ENCODE data around the gene LRRC75A.

Gene LRRC75A

DNA sequence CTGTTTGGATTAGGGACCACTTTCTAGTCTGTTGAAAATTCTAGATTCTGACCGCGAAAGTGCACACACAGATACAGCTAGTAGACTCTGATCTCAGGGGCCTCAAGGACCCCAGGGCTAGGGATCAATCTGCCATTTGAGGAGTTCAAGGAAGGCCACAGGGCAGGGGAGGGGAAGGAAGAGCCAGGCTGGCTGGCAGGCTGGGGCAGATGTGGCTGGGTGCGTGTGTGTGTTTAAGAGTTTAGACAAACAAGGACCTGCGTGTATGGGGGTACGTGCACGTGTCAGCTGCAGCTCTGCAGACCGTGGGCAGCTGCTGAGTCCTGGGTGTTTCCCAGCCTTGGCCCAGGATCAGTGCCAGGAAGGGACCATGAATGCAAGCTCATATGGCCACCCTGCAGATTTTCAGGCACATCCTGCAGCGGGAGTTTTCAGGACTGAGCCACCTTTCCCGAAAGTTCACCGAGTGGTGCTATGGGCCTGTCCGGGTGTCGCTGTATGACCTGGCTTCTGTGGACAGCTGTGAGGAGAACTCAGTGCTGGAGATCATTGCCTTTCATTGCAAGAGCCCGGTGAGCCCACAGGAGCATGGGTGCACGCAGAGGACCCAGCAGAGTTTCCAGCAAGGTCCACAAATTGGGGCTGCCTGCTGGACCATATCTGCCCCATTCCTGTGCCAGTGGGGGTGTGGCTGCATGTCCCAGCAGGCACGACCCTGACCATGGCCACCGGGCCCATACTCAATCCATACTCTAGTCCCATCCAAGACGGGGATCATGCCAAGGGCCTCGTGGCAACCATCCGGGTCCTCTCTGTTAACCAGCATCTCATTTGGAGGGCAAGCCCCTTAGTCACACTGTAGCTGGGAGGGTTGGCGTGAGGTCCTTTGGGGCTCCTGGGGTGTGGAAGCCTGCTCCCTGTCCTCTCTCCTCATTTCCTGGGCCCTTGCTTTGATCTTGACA lies 66.0 kb downstream of the LRRC75A start:
- no peaks in the 10 kb centered on the region for H3K9me3 ChIP-seq (ENCODE audit: insufficient read depth, low read length, severe bottlenecking)
- H4K20me1 ChIP-seq (ENCODE audit: insufficient read depth, low read length): peaks cover 2% of the 10 kb centered on the region; the same call in 1 of the 2 replicates
- H3K4me1 ChIP-seq (ENCODE audit: insufficient read depth, low read length): no peaks in the 10 kb centered on the region
- ATAC-seq (ENCODE audit: insufficient read depth, low read depth): no peak
- no peaks in the 10 kb centered on the region for H3K27me3 ChIP-seq (ENCODE audit: insufficient read depth, low read length, poor library complexity)
- DNase-seq: no peak
- no peak for TF ChIP-seq EZH2 (IDR thresholded peaks at IDR 0.05; ENCODE audit: borderline replicate concordance, low read depth, low read length, severe bottlenecking)
- TF ChIP-seq, protein P1, sequence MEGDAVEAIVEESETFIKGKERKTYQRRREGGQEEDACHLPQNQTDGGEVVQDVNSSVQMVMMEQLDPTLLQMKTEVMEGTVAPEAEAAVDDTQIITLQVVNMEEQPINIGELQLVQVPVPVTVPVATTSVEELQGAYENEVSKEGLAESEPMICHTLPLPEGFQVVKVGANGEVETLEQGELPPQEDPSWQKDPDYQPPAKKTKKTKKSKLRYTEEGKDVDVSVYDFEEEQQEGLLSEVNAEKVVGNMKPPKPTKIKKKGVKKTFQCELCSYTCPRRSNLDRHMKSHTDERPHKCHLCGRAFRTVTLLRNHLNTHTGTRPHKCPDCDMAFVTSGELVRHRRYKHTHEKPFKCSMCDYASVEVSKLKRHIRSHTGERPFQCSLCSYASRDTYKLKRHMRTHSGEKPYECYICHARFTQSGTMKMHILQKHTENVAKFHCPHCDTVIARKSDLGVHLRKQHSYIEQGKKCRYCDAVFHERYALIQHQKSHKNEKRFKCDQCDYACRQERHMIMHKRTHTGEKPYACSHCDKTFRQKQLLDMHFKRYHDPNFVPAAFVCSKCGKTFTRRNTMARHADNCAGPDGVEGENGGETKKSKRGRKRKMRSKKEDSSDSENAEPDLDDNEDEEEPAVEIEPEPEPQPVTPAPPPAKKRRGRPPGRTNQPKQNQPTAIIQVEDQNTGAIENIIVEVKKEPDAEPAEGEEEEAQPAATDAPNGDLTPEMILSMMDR (IDR thresholded peaks at IDR 0.05; ENCODE audit: borderline replicate concordance, extremely low read depth, low read length, poor library complexity, severe bottlenecking): no peak
- peaks cover 52% of the 10 kb centered on the region for H3K36me3 ChIP-seq (ENCODE audit: insufficient read depth, low read length)
- H3K79me2 ChIP-seq (ENCODE audit: insufficient read depth, low read length): no peaks in the 10 kb centered on the region
- H3K4me2 ChIP-seq (ENCODE audit: insufficient read depth, low read length): no peak overlapping the region
- H3K9ac ChIP-seq (ENCODE audit: low read depth, low read length): no peak overlapping the region
- no peak overlapping the region for H3K4me3 ChIP-seq (ENCODE audit: low read depth in 1 of 2, low read length in 2 of 2)
- no peak overlapping the region for H2AFZ ChIP-seq (ENCODE audit: low read depth, low read length)
- H3K27ac ChIP-seq (ENCODE audit: low read length): no peak overlapping the region

DNA sequence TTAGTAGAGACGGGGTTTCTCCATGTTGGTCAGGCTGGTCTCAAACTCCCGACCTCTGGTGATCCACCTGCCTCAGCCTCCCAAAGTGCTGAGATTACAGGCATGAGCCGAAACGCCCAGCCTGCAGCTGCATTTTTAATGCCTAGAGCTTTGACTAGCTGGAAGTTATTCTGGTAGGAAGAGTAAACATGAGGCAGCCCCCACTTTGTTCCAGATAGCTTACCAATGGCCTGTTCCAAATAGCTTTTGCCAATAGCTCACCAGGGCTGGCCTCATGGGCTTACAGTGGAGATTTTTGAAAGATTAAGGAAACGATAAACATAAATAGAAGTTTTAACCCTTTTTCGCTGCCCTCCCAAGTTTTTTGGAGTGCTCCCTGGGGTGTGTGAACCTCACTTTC lies 66.8 kb downstream of the LRRC75A start:
- Histone ChIP-seq H3K4me3 (ENCODE audit: low read depth in 1 of 2, low read length in 2 of 2) (no peak overlapping the region), H2AFZ (ENCODE audit: low read depth, low read length) (no peak overlapping the region), H3K27me3 (ENCODE audit: insufficient read depth, low read length, poor library complexity) (no peaks in the 10 kb centered on the region), H3K36me3 (ENCODE audit: insufficient read depth, low read length) (peaks cover 54% of the 10 kb centered on the region), H3K27ac (ENCODE audit: low read length) (no peak overlapping the region), H3K9ac (ENCODE audit: low read depth, low read length) (no peak overlapping the region), H3K79me2 (ENCODE audit: insufficient read depth, low read length) (no peaks in the 10 kb centered on the region), H3K4me1 (ENCODE audit: insufficient read depth, low read length) (no peaks in the 10 kb centered on the region), H3K4me2 (ENCODE audit: insufficient read depth, low read length) (no peak overlapping the region), H3K9me3 (ENCODE audit: insufficient read depth, low read length, severe bottlenecking) (no peaks in the 10 kb centered on the region), H4K20me1 (ENCODE audit: insufficient read depth, low read length) (peaks cover 2% of the 10 kb centered on the region; the same call in 1 of the 2 replicates)
- ATAC-seq (ENCODE audit: insufficient read depth, low read depth) (no peak), DNase-seq (no peak)
- TF ChIP-seq EZH2 (IDR thresholded peaks at IDR 0.05; ENCODE audit: borderline replicate concordance, low read depth, low read length, severe bottlenecking): no peak
- TF ChIP-seq, protein P1 (IDR thresholded peaks at IDR 0.05; ENCODE audit: borderline replicate concordance, extremely low read depth, low read length, poor library complexity, severe bottlenecking): no peak

DNA sequence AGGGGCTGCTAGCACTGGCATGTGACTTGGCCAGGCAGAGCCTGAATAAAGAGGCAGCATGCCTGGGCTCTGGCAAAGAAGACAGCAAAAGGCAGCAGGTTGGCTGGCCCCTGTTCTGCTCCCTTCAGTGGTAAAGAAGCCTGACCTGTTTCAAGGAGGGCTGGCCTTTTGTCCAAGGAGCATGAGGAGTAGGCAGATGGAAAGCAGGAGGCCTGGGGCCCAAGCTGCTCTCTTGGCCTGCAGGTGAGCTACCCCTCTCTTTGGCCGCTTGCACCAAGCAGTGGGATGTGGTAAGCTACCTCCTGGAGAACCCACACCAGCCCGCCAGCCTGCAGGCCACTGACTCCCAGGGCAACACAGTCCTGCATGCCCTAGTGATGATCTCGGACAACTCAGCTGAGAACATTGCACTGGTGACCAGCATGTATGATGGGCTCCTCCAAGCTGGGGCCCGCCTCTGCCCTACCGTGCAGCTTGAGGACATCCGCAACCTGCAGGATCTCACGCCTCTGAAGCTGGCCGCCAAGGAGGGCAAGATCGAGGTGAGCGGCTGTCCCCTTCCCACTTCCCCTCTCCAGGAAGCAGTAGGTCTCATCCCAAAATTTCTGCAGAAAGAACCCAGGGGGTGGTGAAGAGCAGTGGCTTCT lies 68.6 kb downstream of the LRRC75A start:
- TF ChIP-seq, protein P1 (IDR thresholded peaks at IDR 0.05; ENCODE audit: borderline replicate concordance, extremely low read depth, low read length, poor library complexity, severe bottlenecking): no peak
- TF ChIP-seq EZH2 (IDR thresholded peaks at IDR 0.05; ENCODE audit: borderline replicate concordance, low read depth, low read length, severe bottlenecking): no peak
- Histone ChIP-seq H2AFZ (ENCODE audit: low read depth, low read length) (no peak overlapping the region), H3K36me3 (ENCODE audit: insufficient read depth, low read length) (peaks cover 65% of the 10 kb centered on the region), H3K27me3 (ENCODE audit: insufficient read depth, low read length, poor library complexity) (no peaks in the 10 kb centered on the region), H3K4me1 (ENCODE audit: insufficient read depth, low read length) (no peaks in the 10 kb centered on the region), H4K20me1 (ENCODE audit: insufficient read depth, low read length) (peaks cover 2% of the 10 kb centered on the region; the same call in 1 of the 2 replicates), H3K9ac (ENCODE audit: low read depth, low read length) (no peak overlapping the region), H3K27ac (ENCODE audit: low read length) (no peak overlapping the region), H3K4me3 (ENCODE audit: low read depth in 1 of 2, low read length in 2 of 2) (no peak overlapping the region), H3K4me2 (ENCODE audit: insufficient read depth, low read length) (no peak overlapping the region), H3K79me2 (ENCODE audit: insufficient read depth, low read length) (0 out of 2 replicates have a peak, but pooled peaks cover 3% of the 10 kb centered on the region), H3K9me3 (ENCODE audit: insufficient read depth, low read length, severe bottlenecking) (no peaks in the 10 kb centered on the region)
- no peak for ATAC-seq (ENCODE audit: insufficient read depth, low read depth)
- DNase-seq: no peak
